IPS DF 19.7 (cell line): ENCODE measurements around the gene CHRM3.

Source experiments
- DNase-seq: peaks from one replicate; pipeline ENCODE4 v3.0.0-alpha.2; 2013; ENCODE audit warnings: low read depth, low spot score

The CHRM3 gene

GRCh38 chr1:239413916-239414315 lies 27.5 kb downstream of the CHRM3 start:
- no peak for DNase-seq

GRCh38 chr1:239417221-239417620 lies 30.9 kb downstream of the CHRM3 start:
- no peak for DNase-seq

- DNase-seq, result no peak
Observed at GRCh38 chr1:239417986-239418640, 31.7 kb downstream of the CHRM3 start.

- DNase-seq, result no peak
Observed at GRCh38 chr1:239418681-239419080, 32.3 kb downstream of the CHRM3 start.

DNA sequence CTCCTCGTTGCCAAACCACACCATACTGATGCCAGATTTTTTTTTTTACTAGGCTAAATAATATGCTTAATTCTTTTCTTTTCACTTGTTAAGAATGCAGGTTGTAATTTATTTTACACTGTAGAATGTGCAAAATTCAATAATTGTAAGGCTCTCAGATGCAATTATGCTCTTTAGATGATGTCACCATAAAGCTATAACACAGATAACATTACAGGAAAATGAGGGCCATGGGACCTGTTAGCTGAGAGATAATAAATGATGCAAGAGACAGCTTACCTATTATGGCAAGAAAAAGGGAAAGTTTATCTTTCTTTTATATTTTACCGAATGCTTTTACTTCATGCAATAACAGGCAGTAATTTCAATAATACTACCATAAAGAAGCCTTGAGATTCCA lies 35.4 kb downstream of the CHRM3 start:
- no peak for DNase-seq

- no peak for DNase-seq
Observed at GRCh38 chr1:239422818-239423217, 36.5 kb downstream of the CHRM3 start.

- DNase-seq, result no peak
Observed at GRCh38 chr1:239426821-239427475, 40.6 kb downstream of the CHRM3 start.

DNA sequence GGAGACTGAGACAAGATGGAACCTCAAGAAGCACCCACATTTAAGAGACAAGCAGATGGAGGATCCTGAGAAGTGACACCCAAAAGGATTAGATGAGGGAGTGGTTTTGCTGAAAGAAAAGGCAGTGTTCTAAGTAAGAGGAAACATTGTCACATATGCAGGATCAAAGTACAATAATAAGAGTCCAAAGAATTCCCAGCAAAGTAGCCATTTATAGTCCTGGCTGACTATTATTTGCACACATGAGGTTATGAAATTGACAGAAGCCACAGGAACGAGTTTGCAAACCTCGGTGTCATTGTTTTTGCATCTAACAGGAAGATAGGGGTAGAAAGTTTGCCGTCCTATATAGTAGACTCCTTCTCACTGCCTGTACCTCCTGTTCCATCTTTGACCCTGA lies 41.3 kb downstream of the CHRM3 start:
- DNase-seq, result no peak

DNA sequence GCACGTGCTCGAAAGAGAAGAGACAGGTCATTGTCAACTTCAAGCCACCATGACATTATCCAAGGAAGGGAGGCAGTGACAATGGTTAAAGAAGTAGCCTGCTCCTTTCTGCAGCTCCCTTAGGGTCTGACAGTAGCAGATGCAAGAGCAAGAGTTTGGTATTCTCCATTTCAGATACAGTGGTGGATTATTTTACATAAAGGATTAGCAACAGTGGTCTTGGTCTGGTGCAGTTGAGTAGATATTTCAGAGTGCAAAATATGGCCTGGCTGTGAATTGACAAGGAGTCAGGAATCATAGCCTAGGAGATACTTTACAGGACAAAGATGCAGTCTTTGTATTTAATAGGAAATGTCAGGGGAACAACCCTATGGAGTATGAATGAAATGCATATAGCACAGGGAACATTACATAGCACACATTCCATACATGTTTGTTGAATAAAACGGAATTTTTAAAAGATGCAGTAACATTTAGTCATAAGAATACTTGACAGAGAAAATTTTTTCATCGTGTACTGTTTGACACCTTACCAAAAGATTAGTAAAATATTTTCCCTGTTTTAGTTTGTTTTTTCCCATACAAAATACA lies 41.8 kb downstream of the CHRM3 start:
- no peak for DNase-seq

DNA sequence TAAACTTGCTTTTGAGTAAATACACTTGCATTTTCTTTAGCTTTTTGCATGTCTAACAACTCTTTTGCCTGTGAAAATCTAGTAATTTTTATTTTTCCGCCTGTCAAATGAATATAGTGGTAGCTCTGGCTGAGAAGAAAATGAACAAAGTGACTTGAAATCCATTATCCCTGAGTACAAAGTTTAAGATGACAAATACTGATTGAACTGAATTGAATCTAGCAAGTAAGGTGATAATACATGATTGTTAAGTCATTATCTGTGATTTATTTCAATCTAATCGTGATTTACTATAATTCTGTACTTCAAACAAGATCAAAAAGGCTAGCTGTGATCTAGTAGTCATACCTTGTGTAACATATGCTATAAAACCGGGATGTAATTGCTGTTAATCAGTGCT lies 42.8 kb downstream of the CHRM3 start:
- DNase-seq, result no peak

- no peak for DNase-seq
Observed at GRCh38 chr1:239432255-239432654, 45.9 kb downstream of the CHRM3 start.

GRCh38 chr1:239434181-239434580 lies 47.8 kb downstream of the CHRM3 start:
- DNase-seq, result no peak
